ENCODE results near the gene PDE6C. TPM values are rescaled to one million over a fixed set of nuclear protein-coding genes. Genes with fewer than 3 reads are reported as not detected.

Gene PDE6C
- total RNA-seq, 1 donor from 2014 or later = 1.2 TPM

- no peak for DNase-seq (ENCODE audit: low spot score)
Observed at GRCh38 chr10:93594518-93594917, 17.8 kb upstream of the PDE6C start.

DNA sequence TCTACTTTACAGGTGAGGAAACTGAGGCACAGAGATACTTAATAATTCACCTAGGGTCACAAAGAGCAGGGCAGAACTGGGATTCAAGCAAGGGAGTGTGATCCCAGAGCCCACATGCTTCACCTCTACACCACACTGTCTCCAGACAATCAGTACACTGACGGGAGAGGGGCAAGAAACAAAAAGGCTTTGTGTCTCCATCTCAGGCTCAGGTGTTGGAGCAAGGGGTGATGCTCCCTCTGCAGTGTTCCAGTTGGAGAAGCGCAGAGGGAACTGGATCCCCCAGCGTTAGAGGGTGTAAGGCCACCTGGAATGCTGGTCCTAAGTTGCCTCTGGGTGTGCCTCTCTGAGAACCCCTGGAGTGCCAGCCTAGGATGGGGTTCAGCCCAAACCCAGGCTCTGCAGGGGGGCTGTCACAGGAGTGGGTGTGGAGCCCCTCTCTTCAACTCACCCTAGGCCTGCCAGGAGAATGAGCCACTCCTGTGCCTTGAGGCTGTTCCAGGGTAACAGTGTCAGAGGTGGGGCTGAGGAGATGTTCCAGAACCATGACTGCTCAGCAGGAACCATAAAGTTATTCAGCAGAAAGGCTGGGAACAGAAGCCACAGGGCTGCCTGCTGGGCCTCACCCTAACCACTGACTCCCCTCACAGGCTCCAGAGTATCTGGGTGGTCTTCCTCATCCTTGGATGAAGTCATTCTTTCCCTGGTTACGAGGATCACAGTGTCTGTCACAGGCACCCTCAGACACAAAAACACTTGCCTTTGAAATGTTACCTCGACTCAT lies 16.8 kb upstream of the PDE6C start:
- DNase-seq (ENCODE audit: low spot score) = peak; percentile 6

GRCh38 chr10:93596539-93596938 lies 15.8 kb upstream of the PDE6C start:
- DNase-seq (ENCODE audit: low spot score) = no peak

DNA sequence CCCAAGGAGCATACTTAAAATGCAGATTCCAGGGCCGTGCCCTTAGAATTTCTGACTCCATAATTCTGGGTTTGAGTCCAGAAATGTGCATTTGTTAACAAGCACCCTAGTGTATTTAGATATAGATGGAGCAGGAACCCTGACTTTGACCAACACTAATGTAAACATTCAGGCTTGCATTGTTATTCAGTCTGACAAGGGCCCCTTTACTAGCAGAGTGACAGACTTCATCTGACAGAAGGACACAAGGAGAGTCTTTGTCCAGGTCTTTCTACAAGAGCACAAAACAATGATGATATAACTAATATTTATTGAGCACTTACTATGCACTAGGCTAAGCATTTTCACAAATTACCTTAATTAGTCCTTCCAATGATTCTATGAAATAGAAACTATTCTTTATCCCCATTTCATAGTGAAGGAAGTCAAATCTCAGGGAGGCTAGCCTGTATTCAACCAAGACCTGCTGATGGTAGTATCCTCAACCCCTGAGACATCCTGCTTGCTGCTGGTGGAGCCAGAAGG lies 15.2 kb upstream of the PDE6C start:
- DNase-seq (ENCODE audit: low spot score) = no peak

DNA sequence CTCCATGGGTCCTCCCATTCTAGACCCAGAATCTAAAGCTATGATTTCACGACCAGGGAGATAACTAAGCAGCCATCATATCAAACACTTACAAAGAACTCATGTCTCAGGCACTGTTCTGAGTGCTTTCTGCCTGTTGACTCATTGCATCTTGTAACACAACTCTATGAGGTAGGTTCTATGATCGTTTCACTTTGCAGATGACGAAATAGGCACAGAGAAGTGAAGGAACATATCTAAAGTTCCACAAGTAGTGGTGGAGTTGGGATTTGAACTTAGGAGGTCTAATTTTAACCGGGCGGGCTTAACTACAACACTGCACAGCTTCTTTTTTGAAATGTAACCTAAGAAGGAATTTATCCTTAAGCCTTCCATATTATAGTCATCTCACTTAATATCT lies 14.2 kb upstream of the PDE6C start:
- no peak for DNase-seq (ENCODE audit: low spot score)

GRCh38 chr10:93599335-93599734 lies 13.0 kb upstream of the PDE6C start:
- no peak for DNase-seq (ENCODE audit: low spot score)

GRCh38 chr10:93599778-93600177 lies 12.6 kb upstream of the PDE6C start:
- DNase-seq (ENCODE audit: low spot score) = no peak

- peak; percentile 53 for DNase-seq (ENCODE audit: low spot score)
Observed at GRCh38 chr10:93600446-93601145, 11.7 kb upstream of the PDE6C start.

DNA sequence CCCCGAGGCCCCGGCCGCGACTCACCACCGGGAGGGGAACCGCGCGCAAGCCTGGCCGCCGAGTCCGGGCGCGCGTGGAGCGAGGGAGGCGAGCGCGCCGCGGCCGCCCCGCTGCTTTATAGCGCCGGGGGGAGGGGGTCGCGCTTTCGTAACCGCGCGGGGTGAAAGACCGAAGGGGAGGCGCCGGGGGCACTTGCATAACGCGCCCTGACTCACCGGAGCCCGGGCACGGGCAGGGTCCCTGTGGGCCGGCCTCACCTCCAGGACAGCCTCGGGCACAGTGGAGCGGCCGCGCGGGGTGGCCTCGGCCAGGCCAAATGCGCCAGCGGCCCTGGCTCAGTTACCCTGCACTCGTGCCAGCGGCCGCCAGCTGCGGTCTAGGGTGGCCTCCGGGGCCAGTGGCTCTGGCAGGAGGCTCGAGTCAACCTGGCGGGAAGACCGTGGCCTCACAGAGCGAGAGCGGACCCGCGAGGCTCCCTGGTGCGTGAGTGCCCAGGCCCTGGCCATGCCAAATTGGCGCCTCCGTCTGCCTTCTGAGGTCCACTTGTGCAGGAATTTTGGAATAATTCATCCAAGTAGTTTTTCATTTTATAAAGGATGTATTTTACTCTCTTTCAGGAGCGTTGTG lies 11.1 kb upstream of the PDE6C start, which contains the start of gene RBP4:
RBP4 (minus strand) TSS at position 90 of the 628 bp plus-strand sequence. CDS start 207 bp downstream, outside the sequence.
- no peak for DNase-seq (ENCODE audit: low spot score)

DNA sequence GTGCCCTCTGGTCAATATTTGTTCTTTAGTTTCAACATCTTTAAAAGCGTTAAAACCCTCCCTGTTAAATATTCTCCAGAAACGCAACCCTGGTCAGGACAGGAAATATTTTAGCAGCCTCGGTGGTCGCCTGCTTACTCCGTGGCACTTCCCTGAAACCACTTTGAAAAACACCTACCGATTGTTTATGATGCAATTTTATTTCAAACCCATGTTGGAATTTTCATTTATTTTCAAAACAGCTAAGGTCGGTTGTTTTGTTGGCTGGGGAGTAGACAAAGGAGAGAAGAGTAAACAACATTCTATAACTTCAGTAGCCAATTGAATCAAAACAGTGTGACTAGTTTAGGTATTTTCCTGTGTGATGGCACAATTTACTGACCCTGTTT lies 10.6 kb upstream of the PDE6C start:
- no peak for DNase-seq (ENCODE audit: low spot score)

GRCh38 chr10:93603023-93603422 lies 9.3 kb upstream of the PDE6C start:
- DNase-seq (ENCODE audit: low spot score) = no peak

DNA sequence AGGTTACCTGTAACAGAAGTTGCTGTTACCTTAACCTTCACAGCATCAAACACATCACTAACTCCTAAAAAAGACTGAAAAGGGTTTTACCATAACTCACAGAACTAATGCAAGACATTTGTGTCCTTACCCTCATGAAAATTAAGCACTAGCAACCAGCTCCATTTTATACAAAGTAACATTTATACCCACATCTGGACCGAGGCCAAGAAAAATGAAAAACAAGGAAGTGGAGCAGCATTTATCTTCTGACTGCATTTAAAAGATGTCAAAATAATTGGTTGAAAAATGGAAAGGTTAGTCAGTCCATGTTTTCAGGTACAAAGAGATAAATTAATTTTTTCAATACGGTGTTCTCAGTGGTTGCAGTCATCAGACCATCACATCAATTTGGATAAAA lies 8.2 kb upstream of the PDE6C start:
- no peak for DNase-seq (ENCODE audit: low spot score)

DNA sequence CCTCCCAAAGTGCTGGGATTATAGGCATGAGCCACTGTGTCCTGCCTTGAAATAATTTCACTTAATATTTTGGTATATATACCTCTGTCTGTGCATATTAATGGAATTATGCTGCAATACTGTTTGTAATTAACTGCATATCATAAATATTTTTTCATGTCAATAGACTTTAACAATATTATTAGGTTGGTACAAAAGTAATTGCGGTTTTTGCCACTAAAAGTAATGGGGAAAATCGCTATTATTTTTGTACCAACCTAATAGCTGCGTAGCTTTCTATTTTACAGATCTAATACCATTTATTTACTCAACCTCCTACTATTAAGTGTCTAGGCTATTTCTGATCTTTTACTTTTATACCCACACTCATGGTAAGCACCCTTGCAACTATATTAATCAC lies 3.9 kb upstream of the PDE6C start:
- DNase-seq (ENCODE audit: low spot score) = no peak

GRCh38 chr10:93613126-93613525 lies 789 bp downstream of the PDE6C start:
- no peak for DNase-seq (ENCODE audit: low spot score)

DNA sequence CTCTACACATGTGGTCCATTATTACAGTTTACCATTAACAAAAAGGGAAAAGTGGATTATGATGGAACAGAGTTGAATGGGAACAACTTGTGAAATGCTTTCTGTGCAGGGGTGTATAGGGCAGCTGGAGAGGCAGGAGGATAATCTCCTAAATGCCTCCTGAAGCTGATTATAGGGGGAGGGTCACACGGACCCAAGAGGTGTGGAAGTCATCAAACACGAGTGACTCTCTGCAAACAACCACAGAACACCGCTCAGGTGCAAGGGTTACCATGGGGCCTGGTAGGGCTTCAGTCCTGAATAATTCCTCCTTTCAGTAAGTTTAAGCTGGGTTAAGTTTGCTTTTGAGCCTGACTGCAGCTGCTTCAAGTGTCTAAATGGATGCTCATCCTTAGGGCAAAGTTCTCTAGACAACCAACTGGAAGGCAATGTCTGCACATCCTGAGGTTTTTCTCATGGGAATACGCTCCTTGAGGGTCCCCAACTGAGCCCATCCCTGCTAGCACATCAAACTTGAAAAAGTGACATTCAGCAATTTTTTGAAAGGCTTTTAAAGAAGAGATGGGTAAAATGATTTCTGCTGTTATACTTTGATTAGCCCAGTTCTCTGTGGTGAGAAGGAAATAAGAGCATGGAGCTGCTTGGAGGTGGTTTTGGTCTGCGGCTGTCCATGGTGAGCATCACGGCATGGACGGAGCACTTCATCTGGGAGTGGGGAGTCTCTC lies 1.9 kb downstream of the PDE6C start:
- DNase-seq (ENCODE audit: low spot score) = no peak

- DNase-seq (ENCODE audit: low spot score) = no peak
Observed at GRCh38 chr10:93615576-93616235, 3.4 kb downstream of the PDE6C start.

- DNase-seq (ENCODE audit: low spot score) = no peak
Observed at GRCh38 chr10:93620925-93621324, 8.6 kb downstream of the PDE6C start.

DNA sequence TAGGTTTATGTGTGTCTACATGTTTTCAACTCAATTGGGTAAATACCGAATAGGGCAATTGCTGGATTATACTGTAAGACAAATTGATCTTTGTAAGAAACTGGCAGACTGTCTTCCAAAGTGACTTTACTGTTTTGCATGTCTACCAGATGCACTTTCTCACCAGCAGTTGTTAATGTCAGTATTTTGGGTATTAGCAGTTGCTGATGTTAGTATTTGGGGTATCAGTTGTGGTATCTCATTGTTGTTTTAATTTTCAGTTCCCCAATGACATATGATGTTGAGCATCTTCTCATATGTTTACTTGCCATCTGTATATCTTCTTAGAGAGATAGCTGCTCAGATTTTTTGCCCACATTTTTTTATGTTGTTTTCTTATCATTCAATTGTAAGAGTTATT lies 10.6 kb downstream of the PDE6C start:
- no peak for DNase-seq (ENCODE audit: low spot score)

- DNase-seq (ENCODE audit: low spot score) = no peak
Observed at GRCh38 chr10:93628858-93629257, 16.5 kb downstream of the PDE6C start.

GRCh38 chr10:93629647-93630305 lies 17.4 kb downstream of the PDE6C start:
- no peak for DNase-seq (ENCODE audit: low spot score)
